ENCODE measurements around the gene NBEA.

DNA sequence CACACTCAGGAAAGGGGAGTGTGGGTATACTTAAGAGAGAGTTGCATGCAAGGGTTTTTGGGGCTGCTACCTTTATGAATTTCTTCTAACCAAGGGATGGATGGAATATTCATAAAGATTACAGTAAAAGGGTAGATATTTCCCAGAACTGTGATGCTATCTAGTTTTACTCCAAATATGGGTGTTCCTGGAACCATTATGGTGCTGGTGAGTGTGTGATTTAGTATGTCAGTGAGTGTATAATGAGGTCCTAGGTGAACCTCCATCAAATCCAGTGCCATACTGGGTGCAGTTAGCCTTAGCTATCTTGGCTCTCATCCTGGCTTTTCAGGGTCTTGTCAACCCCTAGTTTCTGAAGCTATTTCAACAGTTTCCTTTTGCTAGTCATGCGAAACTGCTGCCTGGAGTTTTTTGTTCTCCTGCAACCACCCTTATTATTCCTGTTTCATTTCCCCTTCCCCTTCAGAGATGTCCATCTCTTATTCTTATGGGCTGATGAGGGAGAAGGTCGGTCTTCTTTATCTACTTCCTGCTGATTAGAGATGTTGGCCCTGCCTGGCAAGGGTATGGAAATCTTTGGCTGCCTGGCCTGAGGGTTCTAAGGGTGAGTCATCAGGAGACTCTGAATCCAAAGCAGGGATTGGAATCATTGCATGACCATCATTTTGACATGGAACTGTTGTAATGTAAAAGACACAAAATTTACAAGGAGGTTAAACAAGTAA, 202.3 kb downstream of the NBEA start:
- TF ChIP-seq CREB1 (CRISPR knock-in tag; IDR thresholded peaks at IDR 0.05; ENCODE audit: low read depth) (no peak), EZH2phosphoT487 (IDR thresholded peaks at IDR 0.05; ENCODE audit: unreplicated experiment) (no peak)
- TF ChIP-seq, protein P1, sequence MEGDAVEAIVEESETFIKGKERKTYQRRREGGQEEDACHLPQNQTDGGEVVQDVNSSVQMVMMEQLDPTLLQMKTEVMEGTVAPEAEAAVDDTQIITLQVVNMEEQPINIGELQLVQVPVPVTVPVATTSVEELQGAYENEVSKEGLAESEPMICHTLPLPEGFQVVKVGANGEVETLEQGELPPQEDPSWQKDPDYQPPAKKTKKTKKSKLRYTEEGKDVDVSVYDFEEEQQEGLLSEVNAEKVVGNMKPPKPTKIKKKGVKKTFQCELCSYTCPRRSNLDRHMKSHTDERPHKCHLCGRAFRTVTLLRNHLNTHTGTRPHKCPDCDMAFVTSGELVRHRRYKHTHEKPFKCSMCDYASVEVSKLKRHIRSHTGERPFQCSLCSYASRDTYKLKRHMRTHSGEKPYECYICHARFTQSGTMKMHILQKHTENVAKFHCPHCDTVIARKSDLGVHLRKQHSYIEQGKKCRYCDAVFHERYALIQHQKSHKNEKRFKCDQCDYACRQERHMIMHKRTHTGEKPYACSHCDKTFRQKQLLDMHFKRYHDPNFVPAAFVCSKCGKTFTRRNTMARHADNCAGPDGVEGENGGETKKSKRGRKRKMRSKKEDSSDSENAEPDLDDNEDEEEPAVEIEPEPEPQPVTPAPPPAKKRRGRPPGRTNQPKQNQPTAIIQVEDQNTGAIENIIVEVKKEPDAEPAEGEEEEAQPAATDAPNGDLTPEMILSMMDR (conservative IDR thresholded peaks at IDR 0.05; ENCODE audit: low read depth in 2 of 2) = no peak

All from GM23338 (cell line).